HG03139 (cell line): ENCODE results near the gene THUMPD3.

ENCODE experiments used
- ATAC-seq: cut with Tn5 transposase; IDR thresholded peaks from one replicate; pipeline ENCODE4 v1.9.1; 2021; ENCODE audit not compliant: unreplicated experiment

Gene THUMPD3

GRCh38 chr3:9415485-9416138 lies 52.8 kb downstream of the THUMPD3 start:
- ATAC-seq, result no peak

- no peak for ATAC-seq
These were observed 53.4 kb downstream of the THUMPD3 start for GRCh38 chr3:9416139-9416780.

- no peak for ATAC-seq
These were observed 58.1 kb downstream of the THUMPD3 start for GRCh38 chr3:9420850-9421549.

GRCh38 chr3:9422712-9423424 lies 60.0 kb downstream of the THUMPD3 start:
- ATAC-seq, result no peak

- no peak for ATAC-seq
These were observed 65.6 kb downstream of the THUMPD3 start for GRCh38 chr3:9428411-9428810.

GRCh38 chr3:9430733-9431132 lies 67.9 kb downstream of the THUMPD3 start:
- no peak for ATAC-seq

- no peak for ATAC-seq
These were observed 71.0 kb downstream of the THUMPD3 start for GRCh38 chr3:9433627-9434521.

GRCh38 chr3:9435316-9435715 lies 72.5 kb downstream of the THUMPD3 start:
- ATAC-seq, result no peak
